ENCODE measurements around the gene ZFP91. TPM values are rescaled to one million over a fixed set of nuclear protein-coding genes. Genes with fewer than 3 reads are reported as not detected.
A peak's percentile ranks its signal among the peaks of the same experiment; 100 is the strongest.

Gene ZFP91, protein sequence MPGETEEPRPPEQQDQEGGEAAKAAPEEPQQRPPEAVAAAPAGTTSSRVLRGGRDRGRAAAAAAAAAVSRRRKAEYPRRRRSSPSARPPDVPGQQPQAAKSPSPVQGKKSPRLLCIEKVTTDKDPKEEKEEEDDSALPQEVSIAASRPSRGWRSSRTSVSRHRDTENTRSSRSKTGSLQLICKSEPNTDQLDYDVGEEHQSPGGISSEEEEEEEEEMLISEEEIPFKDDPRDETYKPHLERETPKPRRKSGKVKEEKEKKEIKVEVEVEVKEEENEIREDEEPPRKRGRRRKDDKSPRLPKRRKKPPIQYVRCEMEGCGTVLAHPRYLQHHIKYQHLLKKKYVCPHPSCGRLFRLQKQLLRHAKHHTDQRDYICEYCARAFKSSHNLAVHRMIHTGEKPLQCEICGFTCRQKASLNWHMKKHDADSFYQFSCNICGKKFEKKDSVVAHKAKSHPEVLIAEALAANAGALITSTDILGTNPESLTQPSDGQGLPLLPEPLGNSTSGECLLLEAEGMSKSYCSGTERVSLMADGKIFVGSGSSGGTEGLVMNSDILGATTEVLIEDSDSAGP
- polyA plus RNA-seq (2012; rRNA removed) = 12.2 and 15.7 TPM in 2 replicates
- 17.3 and 21.2 TPM in 2 replicates for polyA plus RNA-seq (2012; cell fraction: cytosol; rRNA removed)
- polyA plus RNA-seq (2012; cell fraction: nucleus; rRNA removed) = 9.7 and 15.8 TPM in 2 replicates

DNA sequence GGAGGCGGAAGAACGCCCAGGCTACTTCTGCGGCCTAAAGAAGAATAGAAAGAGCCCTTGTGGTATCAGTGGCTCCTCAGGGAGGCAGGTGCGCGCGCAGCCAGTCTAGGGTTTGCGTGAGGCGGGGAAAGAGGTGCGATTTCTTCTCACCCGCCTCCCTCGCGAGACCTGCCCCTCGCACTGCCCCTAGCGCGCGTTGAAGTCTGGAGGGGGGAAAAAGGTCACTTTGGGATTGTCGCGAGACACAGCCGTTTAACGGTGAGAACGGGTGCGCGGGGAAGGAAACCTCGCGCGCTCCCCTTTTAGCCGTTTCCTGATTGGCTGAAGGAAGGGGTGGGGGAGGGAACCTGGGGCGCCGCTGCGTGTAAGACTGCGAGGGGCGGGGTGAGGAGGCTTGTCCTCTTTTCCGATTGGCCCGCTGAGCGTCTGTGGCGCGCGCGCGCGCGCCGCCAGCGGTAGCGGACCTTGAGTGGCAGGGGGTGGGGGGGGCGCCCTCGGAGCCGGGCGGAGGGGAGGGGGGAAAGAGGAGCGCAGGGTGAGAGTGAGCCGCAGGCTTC, at the start of gene ZFP91:
Gene ZFP91 (plus strand): TSS at position 429 of the 557 bp plus-strand sequence. CDS start 219 bp downstream, outside the sequence.
- peak within 1 kb of the TSS; percentile 100 for H3K27ac ChIP-seq (ENCODE audit: low read depth in 2 of 2, low read length in 1 of 2)
- peak within 1 kb of the TSS; percentile 78 for H2AFZ ChIP-seq (ENCODE audit: low read depth)
- H3K79me2 ChIP-seq (ENCODE audit: insufficient read depth) = peaks cover 61% of the 10 kb centered on the region
- H3K36me3 ChIP-seq (replicated peaks in 1 of 2; ENCODE audit: control insufficient read depth in 1 of 2, insufficient read depth in 2 of 2, low read length in 1 of 2) = peaks cover 9 to 11% of the 10 kb centered on the region in 2 experiments
- peaks cover 29% of the 10 kb centered on the region for H4K20me1 ChIP-seq (ENCODE audit: insufficient read depth)
- H3K9me3 ChIP-seq = no peaks in the 10 kb centered on the region
- CTCF ChIA-PET = interaction anchor here (1.0 to 4.1 kb wide), 3 partner anchors 11 to 44 kb away, joined by 4 to 26 read pairs (median 5); no protein-coding TSS in a partner anchor
- H3K9ac ChIP-seq = peak within 1 kb of the TSS; percentile 100
- peaks cover 46% of the 10 kb centered on the region for H3F3A ChIP-seq (replicated peaks; ENCODE audit: insufficient read depth)
- H3K27me3 ChIP-seq (ENCODE audit: insufficient read depth) = no peaks in the 10 kb centered on the region
- POLR2A ChIA-PET = interaction anchor here (0.7 kb wide), 1 partner anchor 19 kb away, joined by 3 read pairs; no protein-coding TSS in a partner anchor
- peak within 1 kb of the TSS; percentile 90 to 97 for H3K4me3 ChIP-seq (ENCODE audit: low read depth in 2 of 2, low read length in 1 of 2)
- H3K9me2 ChIP-seq = no peaks in the 10 kb centered on the region
- H3K4me2 ChIP-seq = peak within 1 kb of the TSS; percentile 94
- H3K4me1 ChIP-seq (ENCODE audit: control insufficient read depth in 1 of 2, insufficient read depth in 2 of 2, low read depth in 1 of 2, low read length in 1 of 2) = peaks cover 15 to 55% of the 10 kb centered on the region in 2 experiments
- 3% methylated on average over 34 of the region's 51 CpGs for WGBS (ENCODE audit: low lambda C conversion rate)
- peak; percentile 92 for TF ChIP-seq SIN3A (IDR thresholded peaks at IDR 0.05; ENCODE audit: borderline replicate concordance, low read depth, low read length)
- TF ChIP-seq, protein P1, sequence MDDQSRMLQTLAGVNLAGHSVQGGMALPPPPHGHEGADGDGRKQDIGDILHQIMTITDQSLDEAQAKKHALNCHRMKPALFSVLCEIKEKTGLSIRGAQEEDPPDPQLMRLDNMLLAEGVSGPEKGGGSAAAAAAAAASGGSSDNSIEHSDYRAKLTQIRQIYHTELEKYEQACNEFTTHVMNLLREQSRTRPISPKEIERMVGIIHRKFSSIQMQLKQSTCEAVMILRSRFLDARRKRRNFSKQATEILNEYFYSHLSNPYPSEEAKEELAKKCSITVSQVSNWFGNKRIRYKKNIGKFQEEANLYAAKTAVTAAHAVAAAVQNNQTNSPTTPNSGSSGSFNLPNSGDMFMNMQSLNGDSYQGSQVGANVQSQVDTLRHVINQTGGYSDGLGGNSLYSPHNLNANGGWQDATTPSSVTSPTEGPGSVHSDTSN (IDR thresholded peaks at IDR 0.05) = peak; percentile 89
- TF ChIP-seq CHD2 (IDR thresholded peaks at IDR 0.05; ENCODE audit: low read length, partially characterized antibody) = peak; percentile 99
- TF ChIP-seq, protein P2, sequence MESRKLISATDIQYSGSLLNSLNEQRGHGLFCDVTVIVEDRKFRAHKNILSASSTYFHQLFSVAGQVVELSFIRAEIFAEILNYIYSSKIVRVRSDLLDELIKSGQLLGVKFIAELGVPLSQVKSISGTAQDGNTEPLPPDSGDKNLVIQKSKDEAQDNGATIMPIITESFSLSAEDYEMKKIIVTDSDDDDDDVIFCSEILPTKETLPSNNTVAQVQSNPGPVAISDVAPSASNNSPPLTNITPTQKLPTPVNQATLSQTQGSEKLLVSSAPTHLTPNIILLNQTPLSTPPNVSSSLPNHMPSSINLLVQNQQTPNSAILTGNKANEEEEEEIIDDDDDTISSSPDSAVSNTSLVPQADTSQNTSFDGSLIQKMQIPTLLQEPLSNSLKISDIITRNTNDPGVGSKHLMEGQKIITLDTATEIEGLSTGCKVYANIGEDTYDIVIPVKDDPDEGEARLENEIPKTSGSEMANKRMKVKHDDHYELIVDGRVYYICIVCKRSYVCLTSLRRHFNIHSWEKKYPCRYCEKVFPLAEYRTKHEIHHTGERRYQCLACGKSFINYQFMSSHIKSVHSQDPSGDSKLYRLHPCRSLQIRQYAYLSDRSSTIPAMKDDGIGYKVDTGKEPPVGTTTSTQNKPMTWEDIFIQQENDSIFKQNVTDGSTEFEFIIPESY (IDR thresholded peaks at IDR 0.05; ENCODE audit: borderline replicate concordance, low read depth) = peak; percentile 98
- TF ChIP-seq, protein P3, sequence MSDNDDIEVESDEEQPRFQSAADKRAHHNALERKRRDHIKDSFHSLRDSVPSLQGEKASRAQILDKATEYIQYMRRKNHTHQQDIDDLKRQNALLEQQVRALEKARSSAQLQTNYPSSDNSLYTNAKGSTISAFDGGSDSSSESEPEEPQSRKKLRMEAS (IDR thresholded peaks at IDR 0.05; ENCODE audit: low read depth) = peak; percentile 47; the same call in 1 of the 2 replicates
- no peak for TF ChIP-seq TCF12 (IDR thresholded peaks at IDR 0.05)
- TF ChIP-seq, protein P4, sequence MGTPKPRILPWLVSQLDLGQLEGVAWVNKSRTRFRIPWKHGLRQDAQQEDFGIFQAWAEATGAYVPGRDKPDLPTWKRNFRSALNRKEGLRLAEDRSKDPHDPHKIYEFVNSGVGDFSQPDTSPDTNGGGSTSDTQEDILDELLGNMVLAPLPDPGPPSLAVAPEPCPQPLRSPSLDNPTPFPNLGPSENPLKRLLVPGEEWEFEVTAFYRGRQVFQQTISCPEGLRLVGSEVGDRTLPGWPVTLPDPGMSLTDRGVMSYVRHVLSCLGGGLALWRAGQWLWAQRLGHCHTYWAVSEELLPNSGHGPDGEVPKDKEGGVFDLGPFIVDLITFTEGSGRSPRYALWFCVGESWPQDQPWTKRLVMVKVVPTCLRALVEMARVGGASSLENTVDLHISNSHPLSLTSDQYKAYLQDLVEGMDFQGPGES (IDR thresholded peaks at IDR 0.05; ENCODE audit: low read depth, low read length) = peak; percentile 35; the same call in 1 of the 2 replicates
- no peak for TF ChIP-seq JUND (IDR thresholded peaks at IDR 0.05)
- TF ChIP-seq RFX5 (IDR thresholded peaks at IDR 0.05; ENCODE audit: low read length) = 0 out of 2 replicates have a peak, but pooled peaks have one; percentile 7
- TF ChIP-seq NRF1 (IDR thresholded peaks at IDR 0.05; ENCODE audit: low read depth, low read length) = peak; percentile 67
- DNase-seq = peak; percentile 90
